Endothelial cell of umbilical vein (primary cell): ENCODE results near the gene MED4.

Experiments
- CTCF ChIP-seq, 2 donors: IDR thresholded peaks; 1 replicate in 1 of 2; 2 replicates in 1 of 2; pipeline ENCODE4 v1.5.1; 2011; ENCODE audit warnings: low read length in 2 of 2, mild to moderate bottlenecking in 2 of 2, moderate library complexity in 2 of 2, control low read depth in 1 of 2, inconsistent platforms in 1 of 2, low read depth in 1 of 2; ENCODE audit not compliant: insufficient read depth in 1 of 2; ENCODE audit errors: extremely low read depth in 1 of 2
- EZH2 ChIP-seq: IDR thresholded peaks from 2 replicates; pipeline ENCODE4 v1.6.1; 2012; ENCODE audit warnings: borderline replicate concordance, low read depth, mild to moderate bottlenecking, moderate library complexity, low read length, inconsistent platforms; ENCODE audit not compliant: severe bottlenecking
- FOS ChIP-seq: IDR thresholded peaks from 2 replicates; pipeline ENCODE4 v1.6.1; 2011; ENCODE audit warnings: mild to moderate bottlenecking, low read length, moderate library complexity, borderline replicate concordance; ENCODE audit not compliant: insufficient read depth
- JUN ChIP-seq: IDR thresholded peaks from 2 replicates; pipeline ENCODE4 v1.6.1; 2011; ENCODE audit warnings: borderline replicate concordance, low read depth; ENCODE audit not compliant: insufficient read length, insufficient read depth
- MAX ChIP-seq: IDR thresholded peaks from 2 replicates; pipeline ENCODE4 v1.6.1; 2011; ENCODE audit not compliant: insufficient read depth, insufficient read length
- POLR2A ChIP-seq: IDR thresholded peaks from 2 replicates; pipeline ENCODE4 v1.6.1; 2012; ENCODE audit warnings: low read depth, mild to moderate bottlenecking, control low read depth, low read length
- POLR2AphosphoS5 ChIP-seq: IDR thresholded peaks from 2 replicates; pipeline ENCODE4 v1.6.1; 2012; ENCODE audit warnings: low read depth, mild to moderate bottlenecking, control low read depth, low read length, moderate library complexity; ENCODE audit not compliant: insufficient read depth

GRCh38 chr13:48113756-48114130, 18.8 kb upstream of the MED4 start:
- no peak for TF ChIP-seq MAX
- TF ChIP-seq POLR2AphosphoS5, result no peak
- TF ChIP-seq CTCF (IDR thresholded peaks at IDR 0.05; ENCODE audit: extremely low read depth in 1 of 2, insufficient read depth in 1 of 2, low read depth in 1 of 2, low read length in 2 of 2), result no peak
- no peak for TF ChIP-seq POLR2A
- TF ChIP-seq FOS, result no peak
- no peak for TF ChIP-seq EZH2
- TF ChIP-seq JUN, result no peak
